RCC 7860 (cell line): Measurements from ENCODE around the gene BTBD9.

Experiments used
- DNase-seq: peaks from one replicate; pipeline ENCODE4 v3.0.0-alpha.2; 2015; ENCODE audit warnings: low spot score
- FAIRE-seq: peaks from 2 replicates; lab custom pipeline; 2012; peaks lifted over from hg19 to GRCh38; lab: Jason Lieb, UNC

BTBD9 gene

GRCh38 chr6:38158762-38159350 is 480.9 kb downstream of the BTBD9 start:
- no peak for FAIRE-seq

GRCh38 chr6:38157905-38158304 is 481.8 kb downstream of the BTBD9 start:
- DNase-seq = no peak
- no peak for FAIRE-seq

More at GRCh38 chr6:38158762-38159350, 480.9 kb downstream of the BTBD9 start:
- no peak for DNase-seq

- FAIRE-seq (no peak), DNase-seq (no peak)
Observed at GRCh38 chr6:38156818-38157565, 482.7 kb downstream of the BTBD9 start.

- DNase-seq (no peak), FAIRE-seq (no peak)
Observed at GRCh38 chr6:38155621-38156204, 484.0 kb downstream of the BTBD9 start.

GRCh38 chr6:38155144-38155543 is 484.6 kb downstream of the BTBD9 start:
- DNase-seq (no peak), FAIRE-seq (no peak)

- no peak for FAIRE-seq
Observed at GRCh38 chr6:38154731-38155130, 485.0 kb downstream of the BTBD9 start.

GRCh38 chr6:38153798-38154345 is 485.9 kb downstream of the BTBD9 start:
- DNase-seq (no peak), FAIRE-seq (no peak)

More at GRCh38 chr6:38154731-38155130, 485.0 kb downstream of the BTBD9 start:
- no peak for DNase-seq

GRCh38 chr6:38153076-38153797 is 486.5 kb downstream of the BTBD9 start:
- no peak for DNase-seq
- FAIRE-seq = no peak

- FAIRE-seq (no peak), DNase-seq (no peak)
Observed at GRCh38 chr6:38152620-38153019, 487.1 kb downstream of the BTBD9 start.

- no peak for FAIRE-seq
Observed at GRCh38 chr6:38151580-38152500, 487.9 kb downstream of the BTBD9 start.

GRCh38 chr6:38150681-38151296 is 488.9 kb downstream of the BTBD9 start:
- no peak for DNase-seq
- no peak for FAIRE-seq

More at GRCh38 chr6:38151580-38152500, 487.9 kb downstream of the BTBD9 start:
- no peak for DNase-seq

GRCh38 chr6:38150021-38150420 is 489.7 kb downstream of the BTBD9 start:
- FAIRE-seq (no peak), DNase-seq (no peak)

- DNase-seq (no peak), FAIRE-seq (no peak)
Observed at GRCh38 chr6:38149531-38149930, 490.2 kb downstream of the BTBD9 start.

- no peak for FAIRE-seq
- no peak for DNase-seq
Observed at GRCh38 chr6:38148606-38149005, 491.1 kb downstream of the BTBD9 start.

- no peak for FAIRE-seq
- DNase-seq = no peak
Observed at GRCh38 chr6:38146734-38147027, 493.0 kb downstream of the BTBD9 start.

- FAIRE-seq (no peak), DNase-seq (no peak)
Observed at GRCh38 chr6:38146021-38146733, 493.6 kb downstream of the BTBD9 start.

- DNase-seq (no peak), FAIRE-seq (no peak)
Observed at GRCh38 chr6:38144365-38144945, 495.3 kb downstream of the BTBD9 start.

- FAIRE-seq (no peak), DNase-seq (peak; percentile 24)
Observed at GRCh38 chr6:38143191-38144150, 496.3 kb downstream of the BTBD9 start.
